Coronary artery (tissue), 2 donors: ENCODE results near the gene CSRNP2.

Experiments
- DNase-seq: peaks from one replicate; pipeline ENCODE4 v3.0.0-alpha.2; 2017; ENCODE audit warnings: low spot score
- H3K27ac ChIP-seq, 2 donors: fragments of 200-600 bp; sonication (generic); one replicate each; pipeline ENCODE4 v1.5.1; 2016 to 2019
- H3K4me3 ChIP-seq: fragments of 200-600 bp; sonication (generic); 2 replicates; pipeline ENCODE4 v1.5.1; 2016; ENCODE audit warnings: mild to moderate bottlenecking, moderate library complexity
- TF ChIP-seq, protein P1 (sequence below): fragments of 200-600 bp; sonication (generic); IDR thresholded peaks from one replicate; pipeline ENCODE4 v1.5.1; 2019; ENCODE audit warnings: antibody characterized with exemption

The CSRNP2 gene, protein sequence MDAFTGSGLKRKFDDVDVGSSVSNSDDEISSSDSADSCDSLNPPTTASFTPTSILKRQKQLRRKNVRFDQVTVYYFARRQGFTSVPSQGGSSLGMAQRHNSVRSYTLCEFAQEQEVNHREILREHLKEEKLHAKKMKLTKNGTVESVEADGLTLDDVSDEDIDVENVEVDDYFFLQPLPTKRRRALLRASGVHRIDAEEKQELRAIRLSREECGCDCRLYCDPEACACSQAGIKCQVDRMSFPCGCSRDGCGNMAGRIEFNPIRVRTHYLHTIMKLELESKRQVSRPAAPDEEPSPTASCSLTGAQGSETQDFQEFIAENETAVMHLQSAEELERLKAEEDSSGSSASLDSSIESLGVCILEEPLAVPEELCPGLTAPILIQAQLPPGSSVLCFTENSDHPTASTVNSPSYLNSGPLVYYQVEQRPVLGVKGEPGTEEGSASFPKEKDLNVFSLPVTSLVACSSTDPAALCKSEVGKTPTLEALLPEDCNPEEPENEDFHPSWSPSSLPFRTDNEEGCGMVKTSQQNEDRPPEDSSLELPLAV

DNA sequence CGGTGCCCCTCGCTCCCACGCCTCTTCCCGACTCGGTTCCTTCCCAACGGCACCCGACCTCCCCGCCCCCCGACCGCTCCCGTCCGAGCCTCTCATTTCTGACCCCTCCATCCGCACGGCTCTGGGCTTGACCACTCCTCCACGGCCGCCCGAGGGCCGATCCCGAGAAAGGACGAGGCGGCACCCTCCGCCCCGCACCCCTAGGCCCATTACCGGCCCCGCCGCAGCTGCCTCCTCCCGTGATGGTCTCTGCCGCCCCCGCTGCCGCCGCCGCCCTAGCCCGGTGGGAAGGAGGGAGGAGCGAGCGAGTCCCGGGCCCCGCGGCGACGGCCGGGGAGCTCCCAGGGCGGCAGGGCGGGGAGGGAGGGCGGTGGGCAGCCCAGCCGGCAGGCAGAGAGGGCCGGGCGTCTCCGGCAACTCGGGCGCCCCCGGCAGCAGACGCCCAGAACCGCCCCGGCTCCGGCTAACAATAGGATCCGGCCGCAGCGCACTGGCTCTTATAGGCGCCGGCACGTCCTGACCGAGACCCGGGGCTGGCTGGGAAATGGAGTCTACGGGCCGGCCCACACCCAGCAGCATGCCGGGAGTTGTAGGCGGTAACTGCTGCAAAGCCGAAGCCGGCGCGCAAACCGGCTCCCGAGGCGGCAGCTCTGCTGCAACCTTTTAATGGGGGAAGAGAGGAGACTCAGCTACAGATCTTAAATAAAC, at the start of gene CSRNP2:
CSRNP2 (minus strand) TSS at position 471 of the 708 bp plus-strand sequence. CDS start 7,035 bp downstream, outside the sequence.
- H3K27ac ChIP-seq, result peak within 1 kb of the TSS; percentile 91 to 100
- TF ChIP-seq, protein P1, sequence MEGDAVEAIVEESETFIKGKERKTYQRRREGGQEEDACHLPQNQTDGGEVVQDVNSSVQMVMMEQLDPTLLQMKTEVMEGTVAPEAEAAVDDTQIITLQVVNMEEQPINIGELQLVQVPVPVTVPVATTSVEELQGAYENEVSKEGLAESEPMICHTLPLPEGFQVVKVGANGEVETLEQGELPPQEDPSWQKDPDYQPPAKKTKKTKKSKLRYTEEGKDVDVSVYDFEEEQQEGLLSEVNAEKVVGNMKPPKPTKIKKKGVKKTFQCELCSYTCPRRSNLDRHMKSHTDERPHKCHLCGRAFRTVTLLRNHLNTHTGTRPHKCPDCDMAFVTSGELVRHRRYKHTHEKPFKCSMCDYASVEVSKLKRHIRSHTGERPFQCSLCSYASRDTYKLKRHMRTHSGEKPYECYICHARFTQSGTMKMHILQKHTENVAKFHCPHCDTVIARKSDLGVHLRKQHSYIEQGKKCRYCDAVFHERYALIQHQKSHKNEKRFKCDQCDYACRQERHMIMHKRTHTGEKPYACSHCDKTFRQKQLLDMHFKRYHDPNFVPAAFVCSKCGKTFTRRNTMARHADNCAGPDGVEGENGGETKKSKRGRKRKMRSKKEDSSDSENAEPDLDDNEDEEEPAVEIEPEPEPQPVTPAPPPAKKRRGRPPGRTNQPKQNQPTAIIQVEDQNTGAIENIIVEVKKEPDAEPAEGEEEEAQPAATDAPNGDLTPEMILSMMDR, result no peak
- peak; percentile 97 for DNase-seq
- peak within 1 kb of the TSS; percentile 99 for H3K4me3 ChIP-seq

DNA sequence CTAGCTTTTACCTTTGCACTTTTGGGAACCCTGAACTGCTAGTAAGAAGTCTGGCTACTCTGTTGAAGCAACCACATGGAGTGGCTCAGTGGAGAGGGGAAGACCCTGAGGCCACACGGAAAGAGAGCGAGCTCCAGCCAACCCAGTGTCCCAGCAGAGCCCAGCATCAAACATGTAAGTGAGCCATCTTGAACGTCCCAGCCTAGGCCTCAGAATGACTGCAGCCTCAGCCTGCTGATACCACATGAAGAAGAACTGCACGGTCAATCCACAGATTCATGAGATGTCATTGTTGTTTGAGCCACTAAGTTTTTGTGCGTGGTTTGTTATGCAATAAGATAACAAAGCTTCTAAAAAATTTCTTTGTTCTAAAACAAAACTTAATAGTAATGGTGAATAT, 49.3 kb upstream of the CSRNP2 start:
- no peak overlapping the region for H3K27ac ChIP-seq
- DNase-seq, result no peak
- no peak overlapping the region for H3K4me3 ChIP-seq
- TF ChIP-seq, protein P1, result no peak

DNA sequence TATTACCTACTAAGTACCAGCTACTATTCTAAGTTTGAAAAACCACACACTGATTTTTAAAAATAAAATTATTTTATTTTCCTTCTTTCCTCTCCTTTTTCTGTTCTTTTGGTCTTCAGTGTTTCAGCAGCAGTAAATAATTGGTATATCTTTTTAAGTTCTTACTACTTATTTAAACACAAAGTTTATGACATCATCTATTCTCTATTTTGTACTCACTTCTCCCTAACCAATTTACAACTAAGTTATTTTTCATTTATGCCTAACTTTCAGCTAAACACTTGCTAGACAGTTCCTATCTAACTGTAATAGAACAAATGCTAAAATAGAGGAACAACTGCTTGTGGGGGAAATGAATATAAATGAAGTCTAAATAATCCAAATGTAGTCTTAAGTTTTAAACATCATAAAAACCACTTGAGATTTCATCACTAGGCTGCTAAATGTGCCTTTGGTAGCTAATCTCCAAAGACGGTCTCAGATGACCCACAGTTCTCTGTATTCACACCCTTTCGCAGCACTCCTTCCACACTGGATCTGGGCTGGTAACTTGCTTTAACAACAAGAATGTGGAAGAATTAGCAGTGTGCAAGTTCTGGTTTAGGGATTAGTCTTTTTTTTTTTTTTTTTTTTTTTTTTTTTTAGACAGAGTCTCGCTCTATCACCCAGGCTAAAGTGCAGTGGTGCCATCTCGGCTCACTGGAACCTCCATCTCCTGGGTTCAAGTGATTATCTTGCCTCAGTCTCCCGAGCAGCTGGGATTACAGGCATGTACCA, 48.5 kb upstream of the CSRNP2 start:
- H3K27ac ChIP-seq, result no peak overlapping the region
- no peak overlapping the region for H3K4me3 ChIP-seq
- no peak for DNase-seq
- TF ChIP-seq, protein P1, result no peak

DNA sequence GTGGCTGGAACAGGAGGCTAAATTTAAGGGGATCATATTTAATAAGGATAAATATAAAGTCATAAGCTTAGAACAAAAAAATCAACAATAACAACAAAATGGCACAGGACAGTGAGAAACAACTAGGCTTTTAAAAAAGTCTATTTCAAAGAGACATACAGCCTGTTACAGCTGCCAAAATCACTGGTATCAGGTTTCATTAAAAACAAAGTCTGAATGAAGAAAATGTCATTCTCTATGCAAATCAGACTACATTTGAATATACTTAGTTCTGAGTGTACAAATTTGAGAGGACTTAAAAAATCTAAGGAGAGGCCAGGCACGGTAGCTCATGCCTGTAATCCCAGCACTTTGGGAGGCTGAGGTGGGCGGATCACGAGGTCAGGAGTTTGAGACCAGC, 45.5 kb upstream of the CSRNP2 start:
- TF ChIP-seq, protein P1, result no peak

DNA sequence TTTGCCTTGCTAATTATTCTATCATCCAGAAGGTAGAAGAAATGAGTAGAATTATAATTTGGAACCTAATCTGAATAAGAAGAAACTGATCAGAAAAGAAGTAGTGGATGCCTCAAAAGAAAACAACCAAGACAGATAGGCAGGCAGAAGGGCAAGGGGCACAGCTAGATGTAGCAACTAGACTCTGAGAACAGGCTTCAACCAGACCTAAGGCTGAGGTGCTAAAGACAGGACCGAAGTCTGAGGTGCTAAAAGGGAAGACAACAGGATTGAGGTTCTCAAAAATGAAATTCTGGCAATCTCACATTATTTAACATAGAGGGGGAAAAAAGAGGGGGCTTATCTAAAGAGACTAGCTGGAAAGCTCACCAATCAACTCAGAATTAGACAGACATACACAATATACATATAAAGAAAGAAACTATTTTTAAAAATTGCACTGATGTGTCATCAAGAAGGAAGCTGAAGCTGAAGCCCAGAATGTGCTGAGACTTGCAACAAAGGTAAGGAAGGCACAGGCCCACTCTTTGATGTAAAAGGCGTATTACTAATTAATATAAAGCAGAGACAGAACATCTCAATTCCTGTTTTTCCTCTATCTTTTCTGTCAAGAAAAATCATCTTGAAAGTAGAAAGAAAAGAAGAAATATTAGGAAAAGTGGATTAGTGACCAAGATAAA, 43.8 kb upstream of the CSRNP2 start:
- DNase-seq, result no peak
- TF ChIP-seq, protein P1, result no peak

More for the DNA sequence above, 45.5 kb upstream of the CSRNP2 start:
- Histone ChIP-seq H3K4me3 (no peak overlapping the region), H3K27ac (no peak overlapping the region)
- no peak for DNase-seq

DNA sequence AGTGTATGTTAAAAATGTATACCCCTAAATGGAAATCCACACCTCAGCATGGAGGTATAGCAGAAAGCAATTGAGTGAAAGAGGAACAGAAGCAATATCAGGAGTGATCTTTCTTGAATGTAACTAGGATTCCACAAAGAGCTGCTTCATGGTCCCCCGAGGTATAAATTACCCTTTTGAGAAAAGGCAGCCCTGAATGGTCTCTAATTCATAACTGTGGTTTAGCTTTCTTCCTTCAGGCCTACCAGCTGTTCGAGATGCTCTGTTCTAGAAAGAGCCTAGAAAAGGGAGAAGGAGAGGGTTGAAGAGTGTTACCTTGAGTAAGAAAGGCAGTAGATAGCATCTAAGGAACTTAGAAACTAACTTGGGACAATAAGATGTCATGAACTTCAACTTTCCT, 42.9 kb upstream of the CSRNP2 start:
- Histone ChIP-seq H3K4me3 (no peak overlapping the region), H3K27ac (no peak overlapping the region)
- DNase-seq, result no peak
- TF ChIP-seq, protein P1, result no peak

More for the DNA sequence above, 43.8 kb upstream of the CSRNP2 start:
- Histone ChIP-seq H3K4me3 (no peak overlapping the region), H3K27ac (no peak overlapping the region)
